ENCODE results near the gene CNTNAP2.

Gene CNTNAP2

GRCh38 chr7:146116521-146117222, at the start of gene CNTNAP2:
TSS of gene CNTNAP2 (plus strand) at chr7:146116801. CDS start at chr7:146116877, 76 bp downstream.
- DNase-seq, result peak in 1 of 2 donors; percentile 37

GRCh38 chr7:146067880-146068279, 48.7 kb upstream of the CNTNAP2 start:
- no peak for DNase-seq

GRCh38 chr7:146074195-146074765, 42.3 kb upstream of the CNTNAP2 start:
- DNase-seq, result no peak

- no peak for DNase-seq
Measured at GRCh38 chr7:146076344-146076743, 40.3 kb upstream of the CNTNAP2 start.

- DNase-seq, result no peak
Measured at GRCh38 chr7:146084086-146084485, 32.5 kb upstream of the CNTNAP2 start.

GRCh38 chr7:146090023-146090645, 26.5 kb upstream of the CNTNAP2 start:
- peak in 1 of 2 donors; percentile 21 for DNase-seq

GRCh38 chr7:146094356-146094755, 22.2 kb upstream of the CNTNAP2 start:
- DNase-seq, result no peak

- DNase-seq, result no peak
Measured at GRCh38 chr7:146096994-146097393, 19.6 kb upstream of the CNTNAP2 start.

- no peak for DNase-seq
Measured at GRCh38 chr7:146106319-146106718, 10.3 kb upstream of the CNTNAP2 start.

GRCh38 chr7:146112755-146113154, 3.8 kb upstream of the CNTNAP2 start:
- no peak for DNase-seq

GRCh38 chr7:146115548-146115850, 1.1 kb upstream of the CNTNAP2 start:
- DNase-seq, result no peak

GRCh38 chr7:146115851-146116520, 615 bp upstream of the CNTNAP2 start:
- DNase-seq, result peak; percentile 44 to 48

GRCh38 chr7:146117576-146117975, 975 bp downstream of the CNTNAP2 start:
- no peak for DNase-seq

GRCh38 chr7:146119002-146119401, 2.4 kb downstream of the CNTNAP2 start:
- no peak for DNase-seq

GRCh38 chr7:146123715-146124114, 7.1 kb downstream of the CNTNAP2 start:
- DNase-seq, result no peak

GRCh38 chr7:146126767-146127509, 10.3 kb downstream of the CNTNAP2 start:
- DNase-seq, result no peak

GRCh38 chr7:146129296-146129695, 12.7 kb downstream of the CNTNAP2 start:
- DNase-seq, result no peak

- no peak for DNase-seq
Measured at GRCh38 chr7:146129997-146130396, 13.4 kb downstream of the CNTNAP2 start.

GRCh38 chr7:146131701-146132100, 15.1 kb downstream of the CNTNAP2 start:
- DNase-seq, result no peak

- no peak for DNase-seq
Measured at GRCh38 chr7:146136357-146136875, 19.8 kb downstream of the CNTNAP2 start.

- DNase-seq, result no peak
Measured at GRCh38 chr7:146138926-146139325, 22.3 kb downstream of the CNTNAP2 start.

GRCh38 chr7:146146831-146147486, 30.4 kb downstream of the CNTNAP2 start:
- DNase-seq, result no peak

Data from hippocampal formation (tissue), 2 donors.